NB4 (cell line): Measurements from ENCODE around the gene CFAP157.

ENCODE experiments used
- DNase-seq: peaks from one replicate; pipeline ENCODE4 v3.0.0; 2010; ENCODE audit warnings: low read depth
- H3K4me3 ChIP-seq: one replicate; pipeline ENCODE4 v1.5.1; 2011; ENCODE audit warnings: mild to moderate bottlenecking, low read depth, low read length, moderate library complexity
- MAX ChIP-seq: IDR thresholded peaks from 2 replicates; pipeline ENCODE4 v1.6.1; 2011; ENCODE audit warnings: low read depth, low read length
- MYC ChIP-seq: IDR thresholded peaks from 2 replicates; pipeline ENCODE4 v1.6.1; 2011; ENCODE audit warnings: low read depth, low read length
- POLR2A ChIP-seq: IDR thresholded peaks from 2 replicates; pipeline ENCODE4 v1.6.1; 2011; ENCODE audit warnings: mild to moderate bottlenecking; ENCODE audit not compliant: insufficient read length; ENCODE audit errors: extremely low read depth
- TF ChIP-seq, protein P1 (sequence below): IDR thresholded peaks from one replicate; pipeline ENCODE4 v1.5.1; 2012; ENCODE audit warnings: low read depth, low read length

CFAP157 gene

DNA sequence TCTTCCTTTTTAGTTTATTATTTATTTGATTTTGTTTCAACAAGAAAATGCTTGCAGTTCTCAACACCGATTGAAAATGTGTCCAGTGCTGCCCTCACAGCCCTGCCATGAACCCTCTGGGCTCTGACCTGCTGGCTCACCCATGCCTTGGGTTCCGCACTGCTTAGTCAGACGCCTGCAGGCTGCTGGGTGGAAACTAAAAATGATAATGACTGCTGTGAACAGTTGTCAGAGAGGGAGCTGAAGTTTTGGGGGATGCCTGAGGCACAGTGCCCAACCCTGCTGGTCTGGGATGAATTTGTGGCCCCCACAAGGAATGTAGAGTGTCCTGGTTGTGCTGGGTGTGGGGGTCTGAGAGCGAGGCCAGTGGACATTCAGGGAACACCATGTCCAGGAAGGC, 22.2 kb upstream of the CFAP157 start:
- TF ChIP-seq MYC, result no peak
- TF ChIP-seq POLR2A, result no peak
- TF ChIP-seq, protein P1, sequence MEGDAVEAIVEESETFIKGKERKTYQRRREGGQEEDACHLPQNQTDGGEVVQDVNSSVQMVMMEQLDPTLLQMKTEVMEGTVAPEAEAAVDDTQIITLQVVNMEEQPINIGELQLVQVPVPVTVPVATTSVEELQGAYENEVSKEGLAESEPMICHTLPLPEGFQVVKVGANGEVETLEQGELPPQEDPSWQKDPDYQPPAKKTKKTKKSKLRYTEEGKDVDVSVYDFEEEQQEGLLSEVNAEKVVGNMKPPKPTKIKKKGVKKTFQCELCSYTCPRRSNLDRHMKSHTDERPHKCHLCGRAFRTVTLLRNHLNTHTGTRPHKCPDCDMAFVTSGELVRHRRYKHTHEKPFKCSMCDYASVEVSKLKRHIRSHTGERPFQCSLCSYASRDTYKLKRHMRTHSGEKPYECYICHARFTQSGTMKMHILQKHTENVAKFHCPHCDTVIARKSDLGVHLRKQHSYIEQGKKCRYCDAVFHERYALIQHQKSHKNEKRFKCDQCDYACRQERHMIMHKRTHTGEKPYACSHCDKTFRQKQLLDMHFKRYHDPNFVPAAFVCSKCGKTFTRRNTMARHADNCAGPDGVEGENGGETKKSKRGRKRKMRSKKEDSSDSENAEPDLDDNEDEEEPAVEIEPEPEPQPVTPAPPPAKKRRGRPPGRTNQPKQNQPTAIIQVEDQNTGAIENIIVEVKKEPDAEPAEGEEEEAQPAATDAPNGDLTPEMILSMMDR, result no peak
- no peak for TF ChIP-seq MAX
- no peak for DNase-seq
- H3K4me3 ChIP-seq, result no peak overlapping the region

- no peak overlapping the region for H3K4me3 ChIP-seq
These were observed 20.1 kb upstream of the CFAP157 start for GRCh38 chr9:127686461-127687393.

DNA sequence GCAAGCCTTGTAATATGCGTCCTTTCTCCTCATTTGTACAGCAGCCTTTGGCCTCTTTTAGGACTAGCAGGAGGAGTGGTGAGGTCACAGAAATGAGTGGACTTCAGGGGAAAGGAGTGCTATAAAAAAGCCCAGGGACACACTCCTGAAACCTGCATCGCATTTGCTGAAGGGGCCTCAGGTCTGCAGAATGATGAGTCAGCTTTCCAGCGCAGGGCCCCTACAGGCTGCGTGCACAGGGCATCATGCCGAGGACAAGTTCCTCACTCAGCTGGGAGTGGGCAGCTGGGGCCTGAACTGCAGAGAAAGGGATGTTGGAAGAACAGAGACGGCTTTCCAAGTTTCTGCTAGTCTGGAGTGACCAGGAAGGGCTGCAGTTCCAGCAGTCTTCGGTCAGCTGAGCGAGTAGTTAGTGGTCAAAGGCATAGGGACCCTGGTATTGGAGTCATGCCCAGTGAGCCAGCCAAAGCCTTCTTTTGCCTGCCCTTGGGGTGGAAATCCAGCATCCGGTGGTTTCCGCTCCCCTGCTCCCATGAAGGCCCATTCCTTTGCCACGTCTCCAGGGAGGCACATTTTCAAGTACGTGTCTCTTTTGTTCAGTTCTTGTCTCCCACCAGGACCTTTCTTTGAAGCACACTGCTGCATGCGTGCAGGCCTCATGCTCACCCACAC, 17.3 kb upstream of the CFAP157 start:
- no peak for DNase-seq
- TF ChIP-seq POLR2A, result no peak
- no peak for TF ChIP-seq MYC
- TF ChIP-seq MAX, result no peak
- TF ChIP-seq, protein P1, result no peak

More at GRCh38 chr9:127686461-127687393, 20.1 kb upstream of the CFAP157 start:
- DNase-seq, result no peak
- TF ChIP-seq POLR2A (no peak), MAX (no peak), MYC (no peak)
- TF ChIP-seq, protein P1, result no peak

DNA sequence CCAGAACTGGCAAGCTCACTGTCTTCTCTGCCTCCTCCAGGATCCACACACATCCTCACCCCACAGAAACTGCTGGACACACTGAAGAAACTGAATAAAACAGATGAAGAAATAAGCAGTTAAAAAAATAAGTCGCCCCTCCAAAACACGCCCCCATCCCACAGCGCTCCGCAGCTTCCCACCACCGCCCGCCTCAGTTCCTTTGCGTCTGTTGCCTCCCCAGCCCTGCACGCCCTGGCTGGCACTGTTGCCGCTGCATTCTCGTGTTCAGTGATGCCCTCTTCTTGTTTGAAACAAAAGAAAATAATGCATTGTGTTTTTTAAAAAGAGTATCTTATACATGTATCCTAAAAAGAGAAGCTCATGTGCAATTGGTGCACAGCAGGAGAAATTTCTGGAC, 16.1 kb upstream of the CFAP157 start:
- no peak overlapping the region for H3K4me3 ChIP-seq
- TF ChIP-seq MYC (no peak), POLR2A (no peak), MAX (no peak)
- no peak for DNase-seq

More for the DNA sequence above, 17.3 kb upstream of the CFAP157 start:
- H3K4me3 ChIP-seq, result no peak overlapping the region

DNA sequence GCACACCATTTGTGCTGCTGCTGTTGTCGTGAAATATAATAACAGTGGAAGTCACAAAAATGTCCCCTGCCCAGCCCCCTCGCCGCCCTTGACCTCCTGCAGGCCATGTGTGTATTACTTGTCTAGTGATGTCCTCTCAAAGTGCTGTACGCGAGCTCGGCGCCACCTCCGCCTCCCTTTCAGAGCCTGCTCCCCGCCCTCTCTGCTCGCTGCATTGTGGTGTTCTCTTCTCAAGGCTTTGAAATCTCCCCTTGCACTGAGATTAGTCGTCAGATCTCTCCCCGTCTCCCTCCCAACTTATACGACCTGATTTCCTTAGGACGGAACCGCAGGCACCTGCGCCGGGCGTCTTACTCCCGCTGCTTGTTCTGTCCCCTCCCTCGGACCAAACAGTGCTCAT, 14.7 kb upstream of the CFAP157 start:
- no peak for DNase-seq
- no peak overlapping the region for H3K4me3 ChIP-seq
- no peak for TF ChIP-seq POLR2A
- no peak for TF ChIP-seq MAX
- TF ChIP-seq, protein P1, result no peak
- no peak for TF ChIP-seq MYC

GRCh38 chr9:127693143-127693542, 13.6 kb upstream of the CFAP157 start:
- H3K4me3 ChIP-seq, result no peak overlapping the region
- TF ChIP-seq, protein P1, result no peak
- TF ChIP-seq POLR2A (no peak), MYC (no peak), MAX (no peak)
- no peak for DNase-seq
